Fibroblast of the aortic adventitia (primary cell): ENCODE data around the gene EIF4EBP3. TPM values are rescaled to one million over a fixed set of nuclear protein-coding genes. Genes with fewer than 3 reads are reported as not detected.
A peak's percentile ranks its signal among the peaks of the same experiment; 100 is the strongest.

Source experiments
- DNase-seq: peaks from one replicate; pipeline ENCODE4 v3.0.0-alpha.2; 2010; ENCODE audit warnings: low read depth
- H3K4me3 ChIP-seq: 2 replicates; pipeline ENCODE4 v1.5.1; 2011; ENCODE audit warnings: low read depth, mild to moderate bottlenecking, control low read depth, low read length, moderate library complexity
- total RNA-seq: library from RNA; depleted of rRNA; stranded (reverse); fragments of >200 nt; gene quantifications from 2 replicates; pipeline ENCODE4 v1.2.3, GENCODE V29; 2012; ENCODE audit warnings: low replicate concordance
- TF ChIP-seq, protein P1 (sequence below): IDR thresholded peaks from 2 replicates; pipeline ENCODE4 v1.5.1; 2011; ENCODE audit warnings: mild to moderate bottlenecking, low read length, control low read depth, inconsistent platforms; ENCODE audit not compliant: insufficient read depth

EIF4EBP3 gene
- total RNA-seq, 1 donor, result 4.7 TPM

GRCh38 chr5:140561753-140562523, 14.5 kb downstream of the EIF4EBP3 start:
- TF ChIP-seq, protein P1, sequence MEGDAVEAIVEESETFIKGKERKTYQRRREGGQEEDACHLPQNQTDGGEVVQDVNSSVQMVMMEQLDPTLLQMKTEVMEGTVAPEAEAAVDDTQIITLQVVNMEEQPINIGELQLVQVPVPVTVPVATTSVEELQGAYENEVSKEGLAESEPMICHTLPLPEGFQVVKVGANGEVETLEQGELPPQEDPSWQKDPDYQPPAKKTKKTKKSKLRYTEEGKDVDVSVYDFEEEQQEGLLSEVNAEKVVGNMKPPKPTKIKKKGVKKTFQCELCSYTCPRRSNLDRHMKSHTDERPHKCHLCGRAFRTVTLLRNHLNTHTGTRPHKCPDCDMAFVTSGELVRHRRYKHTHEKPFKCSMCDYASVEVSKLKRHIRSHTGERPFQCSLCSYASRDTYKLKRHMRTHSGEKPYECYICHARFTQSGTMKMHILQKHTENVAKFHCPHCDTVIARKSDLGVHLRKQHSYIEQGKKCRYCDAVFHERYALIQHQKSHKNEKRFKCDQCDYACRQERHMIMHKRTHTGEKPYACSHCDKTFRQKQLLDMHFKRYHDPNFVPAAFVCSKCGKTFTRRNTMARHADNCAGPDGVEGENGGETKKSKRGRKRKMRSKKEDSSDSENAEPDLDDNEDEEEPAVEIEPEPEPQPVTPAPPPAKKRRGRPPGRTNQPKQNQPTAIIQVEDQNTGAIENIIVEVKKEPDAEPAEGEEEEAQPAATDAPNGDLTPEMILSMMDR, result no peak

GRCh38 chr5:140563596-140563995, 16.1 kb downstream of the EIF4EBP3 start:
- TF ChIP-seq, protein P1, result no peak

More at GRCh38 chr5:140561753-140562523, 14.5 kb downstream of the EIF4EBP3 start:
- no peak for DNase-seq
- H3K4me3 ChIP-seq, result no peak overlapping the region

DNA sequence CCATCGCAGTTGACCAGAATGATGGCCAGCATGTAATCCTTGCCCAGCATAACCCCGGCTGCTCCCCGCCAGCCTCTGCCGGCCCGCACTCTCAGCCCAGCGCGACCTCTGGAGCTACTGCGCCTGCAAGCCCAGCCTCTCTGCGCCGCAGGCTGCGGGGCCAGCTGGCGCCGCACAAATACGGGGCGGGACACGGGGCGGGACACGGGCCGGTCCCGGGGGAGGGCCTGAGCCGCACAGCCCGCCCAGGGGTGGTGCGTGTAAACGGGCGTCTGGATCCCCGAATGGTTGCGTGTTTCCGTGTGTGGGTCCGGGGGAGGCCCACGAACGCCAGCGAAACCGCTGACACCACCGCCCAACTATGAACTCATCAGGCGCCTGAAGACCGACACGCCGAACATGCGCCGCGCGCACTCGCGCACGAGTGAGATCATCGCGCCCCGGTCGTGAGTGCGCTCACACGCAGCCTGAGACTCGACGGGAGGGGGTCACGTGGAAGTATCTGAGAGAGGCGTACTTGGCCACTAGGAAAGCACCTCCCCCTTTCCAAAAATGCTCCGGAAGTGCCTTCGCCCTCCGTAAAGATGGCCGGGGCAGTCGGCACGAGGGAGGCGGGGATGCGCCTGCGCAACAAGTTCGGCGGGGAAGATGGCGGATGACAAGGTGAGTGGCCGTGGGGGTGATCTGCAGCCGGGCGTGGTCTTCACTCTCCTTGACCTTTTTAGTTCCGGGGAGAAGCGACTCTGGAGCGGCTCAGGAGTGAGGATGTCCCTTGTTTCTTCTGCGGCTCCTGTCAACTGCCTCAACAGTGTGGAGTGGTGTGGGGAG, 16.9 kb downstream of the EIF4EBP3 start, which contains the start of the genes APBB3 and SLC35A4:
Gene APBB3, minus strand, starts transcription at position 403 of the 828 bp plus-strand sequence. Its CDS starts 353 bp downstream, at position 50.
Gene SLC35A4, plus strand, starts transcription at position 633 of the 828 bp plus-strand sequence. CDS start 2,342 bp downstream, outside the sequence.
- peak; percentile 99 for DNase-seq
- peak within 1 kb of the TSS; percentile 97 for H3K4me3 ChIP-seq
- TF ChIP-seq, protein P1, result no peak

More at GRCh38 chr5:140563596-140563995, 16.1 kb downstream of the EIF4EBP3 start:
- no peak for DNase-seq
- H3K4me3 ChIP-seq, result peak overlapping the region; percentile 97

GRCh38 chr5:140565024-140565779, 17.7 kb downstream of the EIF4EBP3 start:
- TF ChIP-seq, protein P1, result no peak
- no peak for DNase-seq
- H3K4me3 ChIP-seq, result peak overlapping the region; percentile 97

DNA sequence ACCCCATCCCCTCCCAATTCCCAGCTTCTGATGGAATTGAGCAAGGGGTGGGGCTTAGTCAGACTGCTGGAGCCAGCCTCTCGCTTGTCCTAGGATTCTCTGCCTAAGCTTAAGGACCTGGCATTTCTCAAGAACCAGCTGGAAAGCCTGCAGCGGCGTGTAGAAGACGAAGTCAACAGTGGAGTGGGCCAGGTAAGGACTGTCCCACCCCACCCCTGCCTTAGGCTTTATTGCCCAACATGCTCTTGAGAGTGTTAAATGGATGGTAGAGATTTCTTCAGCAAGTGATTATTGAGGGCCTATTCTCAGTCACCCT, 18.3 kb downstream of the EIF4EBP3 start:
- TF ChIP-seq, protein P1, result no peak
- peak; percentile 50 for DNase-seq
- H3K4me3 ChIP-seq, result peak overlapping the region; percentile 97

- no peak for DNase-seq
- TF ChIP-seq, protein P1, result no peak
- no peak overlapping the region for H3K4me3 ChIP-seq
Measured at GRCh38 chr5:140566665-140567064, 19.2 kb downstream of the EIF4EBP3 start.
